DLD1 (cell line): Measurements from ENCODE around the gene DNAH10.

ENCODE experiments used
- in situ Hi-C: cut with HindIII; loops from 2 replicates; pipeline ENCODE4 v1.10.0; 2017; ENCODE audit warnings: low sequenced_read_pairs

DNAH10 gene

DNA sequence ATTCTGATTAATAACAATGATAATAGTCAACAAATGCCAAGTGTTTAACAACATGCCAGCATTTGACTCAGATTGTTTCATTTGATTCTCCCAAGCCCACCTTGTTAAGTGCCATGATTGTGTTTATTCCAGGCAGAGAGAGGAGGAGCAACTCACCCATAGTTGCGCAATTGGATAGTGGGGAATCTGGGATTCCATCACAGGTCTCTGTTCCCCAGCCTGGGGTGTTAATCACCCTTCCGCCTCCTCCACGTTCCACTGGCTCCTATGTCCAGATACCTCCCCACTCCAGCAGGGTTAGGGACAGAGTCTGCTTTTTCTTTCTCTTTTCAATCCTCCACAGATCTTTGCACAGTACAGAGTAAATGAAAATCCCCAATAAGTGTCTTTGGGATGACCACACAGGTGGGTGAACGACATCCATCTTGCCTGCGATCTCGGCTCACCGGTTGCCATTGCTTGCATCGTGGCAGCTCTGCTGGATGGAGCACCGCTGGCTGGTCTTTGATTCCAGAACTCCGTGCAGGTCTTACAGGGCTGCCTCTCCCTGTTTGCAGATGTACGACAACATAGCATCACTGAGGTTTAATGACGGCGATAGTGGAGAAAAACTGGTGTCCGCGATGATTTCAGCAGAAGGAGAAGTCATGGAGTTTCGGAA, 78.8 kb downstream of the DNAH10 start:
- in situ Hi-C loops, result no loop called here

DNA sequence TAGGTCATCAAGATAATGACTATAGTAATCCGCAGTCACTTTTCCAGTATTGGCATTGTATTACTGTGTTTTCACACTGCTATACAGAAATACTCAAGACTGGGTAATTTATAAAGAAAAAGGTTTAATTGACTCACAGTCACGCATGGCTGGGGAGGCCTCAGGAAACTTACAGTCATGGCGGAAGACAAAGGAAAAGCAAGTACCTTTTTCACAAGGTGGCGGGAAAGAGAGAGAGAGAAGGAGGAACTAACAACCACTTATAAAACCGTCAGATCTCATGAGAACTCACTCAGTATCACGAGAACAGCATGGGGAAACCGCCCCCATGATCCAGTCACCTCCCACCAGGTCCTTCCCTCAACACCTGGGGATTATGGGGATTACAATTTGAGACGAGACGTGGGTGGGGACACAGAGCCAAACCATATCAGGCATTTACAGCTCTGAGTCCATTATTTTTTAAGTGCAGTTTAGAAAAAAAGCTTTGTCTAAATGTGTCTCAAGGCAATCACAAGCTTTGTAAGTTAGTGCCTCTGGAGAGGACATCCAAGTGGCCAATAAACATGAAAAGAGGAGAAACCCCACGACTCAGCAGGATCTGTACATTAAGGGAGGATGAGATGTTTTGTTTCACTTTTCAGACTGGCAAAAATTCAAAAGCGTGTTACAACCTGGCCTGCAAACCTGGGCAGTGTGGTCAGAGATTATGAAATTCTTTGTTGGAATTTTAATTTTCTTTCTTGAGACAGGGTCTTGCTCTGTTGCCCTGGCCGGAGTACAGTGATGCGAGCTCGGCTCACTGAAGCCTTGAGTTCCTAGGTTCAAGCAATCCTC, 82.0 kb downstream of the DNAH10 start:
- in situ Hi-C loops, result no loop called here

DNA sequence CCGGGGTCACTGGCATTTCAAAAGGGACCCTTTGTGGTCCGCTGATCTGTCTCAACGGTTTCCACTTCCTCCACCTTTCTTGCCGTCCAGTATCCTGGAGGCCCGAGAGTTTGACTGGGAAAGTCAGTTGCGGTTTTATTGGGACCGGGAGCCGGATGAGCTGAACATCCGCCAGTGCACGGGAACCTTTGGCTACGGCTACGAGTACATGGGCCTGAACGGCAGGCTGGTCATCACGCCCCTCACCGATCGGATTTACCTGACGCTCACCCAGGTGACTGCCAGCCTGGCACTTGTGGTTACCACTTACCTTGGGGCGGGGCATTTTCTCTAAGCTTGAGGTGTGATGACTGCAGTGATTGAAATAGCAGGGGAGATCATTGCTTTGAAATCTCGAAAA, 83.8 kb downstream of the DNAH10 start:
- in situ Hi-C loops, result loop anchor here (5.0 kb wide), 1 partner anchor 56 kb away; no protein-coding TSS in a partner anchor

DNA sequence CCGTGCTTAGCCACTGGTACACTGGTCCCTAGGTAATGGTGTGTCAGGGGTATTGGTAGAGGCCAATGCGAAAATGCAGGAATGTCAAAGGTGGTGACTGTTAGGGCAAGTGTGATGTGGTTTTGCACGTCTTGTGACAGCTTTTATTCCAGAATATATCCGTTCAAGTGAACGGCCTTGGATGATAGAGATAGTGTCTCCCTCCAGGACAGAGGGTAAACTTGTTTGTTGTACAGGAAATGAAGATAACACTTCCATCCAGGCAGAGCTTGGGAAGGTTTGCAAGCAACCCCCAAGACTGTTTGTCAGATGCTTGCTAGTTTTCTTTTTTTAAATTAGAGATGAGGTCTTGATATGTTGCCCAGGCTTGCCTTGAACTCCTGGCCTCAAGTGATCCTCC, 84.2 kb downstream of the DNAH10 start:
- in situ Hi-C loops, result loop anchor here (5.0 kb wide), 1 partner anchor 56 kb away; no protein-coding TSS in a partner anchor

DNA sequence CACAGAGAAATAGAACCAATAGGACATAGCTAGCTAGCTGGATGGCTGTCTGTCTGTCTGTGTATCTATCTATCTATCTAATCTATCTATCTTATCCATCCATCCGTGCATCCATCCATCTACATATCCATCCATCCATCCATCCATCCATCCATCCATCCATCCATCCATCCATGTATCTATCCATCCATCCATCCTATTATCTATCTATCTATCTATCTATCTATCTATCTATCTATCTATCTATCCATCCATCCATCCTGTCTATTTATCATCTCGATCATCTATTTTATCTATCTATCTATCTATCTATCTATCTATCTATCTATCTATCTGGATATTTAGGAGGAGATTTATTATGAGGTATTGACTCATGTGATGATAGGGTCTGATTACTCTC, 84.9 kb downstream of the DNAH10 start:
- in situ Hi-C loops, result loop anchor here (5.0 kb wide), 1 partner anchor 55 kb away; no protein-coding TSS in a partner anchor

DNA sequence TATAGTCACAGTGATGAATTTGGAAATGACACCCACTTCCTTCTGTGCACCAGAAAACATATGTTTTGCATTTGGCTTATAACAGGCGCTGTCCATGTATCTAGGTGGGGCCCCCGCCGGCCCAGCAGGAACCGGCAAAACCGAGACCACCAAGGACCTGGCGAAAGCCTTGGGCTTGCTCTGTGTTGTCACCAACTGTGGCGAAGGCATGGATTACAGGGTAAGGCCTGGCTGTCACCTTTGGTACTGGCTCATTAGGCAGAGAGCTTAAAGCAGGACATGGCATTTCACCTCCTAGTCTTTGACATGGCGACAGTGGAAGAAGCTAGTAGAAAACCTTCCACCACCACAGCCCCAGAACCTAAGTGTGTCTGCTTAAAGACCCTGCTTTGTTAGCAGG, 85.8 kb downstream of the DNAH10 start:
- in situ Hi-C loops, result loop anchor here (5.0 kb wide), 1 partner anchor 54 kb away; no protein-coding TSS in a partner anchor

DNA sequence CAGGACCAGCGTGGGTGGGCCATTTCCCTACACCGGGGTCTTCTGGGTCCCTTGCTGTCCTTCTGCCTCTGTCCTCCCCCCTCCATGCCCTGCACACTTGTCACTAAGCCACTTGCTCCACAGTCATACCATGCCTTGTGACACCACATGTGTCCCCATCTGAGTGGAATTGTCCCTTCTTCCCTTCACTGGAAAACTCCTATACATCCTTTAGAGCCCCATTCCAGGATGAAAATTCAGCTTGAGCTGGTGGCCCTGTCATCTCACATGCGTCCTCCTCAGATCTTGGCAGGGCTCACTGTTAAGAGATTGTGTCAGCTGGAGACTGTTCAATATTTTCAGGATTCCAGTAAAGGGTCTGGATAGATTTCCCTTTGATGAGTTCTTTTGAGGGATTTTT, 87.4 kb downstream of the DNAH10 start:
- in situ Hi-C loops, result loop anchor here (5.0 kb wide), 1 partner anchor 53 kb away; no protein-coding TSS in a partner anchor

DNA sequence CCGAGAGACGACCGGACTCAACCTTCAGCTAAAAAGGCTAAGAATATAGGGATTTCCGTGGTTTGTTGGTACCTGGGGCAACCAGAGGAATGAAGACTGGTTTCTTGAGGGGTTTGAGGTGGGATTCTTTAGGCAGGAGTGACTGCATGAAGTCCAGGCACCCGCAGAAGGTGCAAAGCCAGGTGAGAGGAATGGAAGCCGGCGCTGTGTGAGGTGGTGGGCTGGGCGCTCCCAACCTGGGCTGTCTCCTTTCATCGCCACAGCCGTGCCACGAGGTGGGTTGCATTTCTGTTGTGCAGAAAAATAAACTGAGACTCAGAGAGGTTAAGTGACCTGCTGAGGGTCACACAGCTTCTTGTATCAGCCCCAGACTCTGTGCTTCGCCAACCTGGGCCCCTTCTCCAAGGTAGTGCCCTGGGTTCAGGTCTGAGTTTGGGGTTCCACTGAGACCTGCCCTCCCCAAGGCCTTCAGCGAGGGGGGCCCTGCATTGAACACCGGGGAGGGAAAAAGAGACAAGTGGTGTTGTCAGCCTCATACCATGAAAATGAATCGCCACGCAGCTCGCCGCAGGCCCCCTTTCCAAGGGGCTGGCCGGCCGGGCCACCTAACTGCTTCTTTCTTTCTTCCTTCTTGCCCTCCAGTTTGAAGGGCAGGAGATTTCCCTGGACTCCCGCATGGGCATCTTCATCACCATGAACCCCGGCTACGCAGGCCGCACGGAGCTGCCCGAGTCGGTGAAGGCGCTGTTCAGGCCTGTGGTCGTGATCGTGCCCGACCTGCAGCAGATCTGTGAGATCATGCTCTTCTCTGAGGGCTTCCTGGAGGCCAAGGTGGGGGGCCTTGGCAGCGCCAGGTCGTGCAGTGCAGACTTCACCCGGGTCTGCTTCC, 88.4 kb downstream of the DNAH10 start:
- in situ Hi-C loops, result no loop called here

DNA sequence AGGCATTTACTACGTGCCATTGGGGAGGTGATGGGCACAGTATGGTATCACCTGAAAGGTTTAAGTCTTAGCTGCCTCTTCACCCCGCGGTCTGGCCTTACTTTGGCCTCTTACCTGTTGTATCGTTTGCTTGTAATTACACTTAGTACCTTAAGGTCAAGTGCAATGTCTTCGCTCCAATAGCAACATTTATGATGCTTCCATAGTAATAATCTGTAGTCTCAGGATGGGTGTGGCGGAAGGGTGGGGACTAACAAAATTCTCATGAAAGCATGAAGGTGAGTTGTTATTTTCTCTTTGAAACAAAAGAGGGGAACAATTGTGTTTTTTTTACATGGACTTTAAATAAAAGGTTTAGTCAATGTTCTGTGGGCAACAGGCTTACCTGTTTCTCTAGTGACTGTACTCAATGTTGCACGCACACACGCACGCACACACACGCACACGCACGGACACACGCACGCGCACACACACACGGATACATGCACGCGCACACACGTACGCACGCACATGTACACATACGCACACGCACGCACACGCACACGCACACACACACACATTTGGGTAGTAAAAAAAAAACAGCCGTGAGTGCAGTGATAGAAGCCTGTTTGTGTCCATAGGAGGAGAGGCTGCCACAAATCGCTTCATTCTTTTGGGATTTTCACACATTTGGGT, 91.4 kb downstream of the DNAH10 start:
- in situ Hi-C loops, result no loop called here

DNA sequence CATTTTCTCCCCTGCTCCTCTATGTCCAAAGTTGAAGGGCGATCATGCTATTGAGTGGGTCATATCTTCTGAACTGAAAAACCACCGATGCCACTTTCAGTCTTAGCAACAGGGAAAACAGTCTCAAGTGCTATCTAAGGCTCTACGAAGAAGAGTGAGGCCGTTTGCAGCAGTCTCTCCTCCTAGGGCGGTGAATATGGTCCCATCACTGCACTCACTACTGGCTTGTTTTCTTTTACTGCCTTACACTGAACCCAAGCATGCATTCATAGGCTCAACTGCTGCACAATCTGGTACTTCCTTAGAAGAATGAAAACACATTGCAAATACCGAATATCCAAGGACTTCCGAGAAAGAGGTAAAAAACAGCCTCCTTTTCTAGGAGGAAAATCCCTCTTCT, 92.1 kb downstream of the DNAH10 start:
- in situ Hi-C loops, result no loop called here

DNA sequence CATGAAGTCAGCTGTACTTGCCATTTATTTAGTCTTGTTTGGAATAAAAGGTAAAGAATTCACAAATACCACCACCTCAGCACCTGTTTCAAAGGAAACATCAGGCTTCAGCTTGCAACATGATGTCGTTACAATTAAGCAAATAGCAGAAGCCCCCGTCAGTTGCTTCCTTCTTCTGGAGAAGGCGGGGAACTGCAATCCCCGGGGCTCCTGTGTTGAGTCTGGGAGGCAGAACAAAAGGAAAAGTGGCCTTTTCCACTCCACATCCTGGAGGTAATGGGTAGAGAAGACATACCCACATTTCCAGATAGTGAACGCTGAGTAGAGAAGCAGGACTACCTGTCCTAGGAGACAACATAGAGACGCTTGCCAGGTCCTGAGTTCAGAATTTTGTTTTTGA, 92.8 kb downstream of the DNAH10 start:
- in situ Hi-C loops, result no loop called here

DNA sequence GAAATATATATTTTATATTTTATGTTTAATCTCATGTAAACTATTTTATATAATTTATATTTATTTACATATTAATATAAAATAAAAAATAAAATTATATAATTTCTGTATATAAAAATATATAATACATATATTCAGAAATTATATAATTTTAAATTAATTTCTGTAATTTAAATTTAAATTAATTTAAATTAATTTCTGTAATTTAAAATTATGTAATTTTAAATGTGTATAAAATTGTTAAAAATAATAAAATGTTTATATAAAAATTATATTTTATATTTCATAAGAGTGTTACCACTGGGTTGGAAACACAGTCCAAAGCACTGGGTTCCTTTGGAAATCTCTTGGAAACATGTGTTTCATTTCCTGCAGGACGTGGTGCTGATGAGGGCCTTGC, 94.6 kb downstream of the DNAH10 start:
- in situ Hi-C loops, result no loop called here

DNA sequence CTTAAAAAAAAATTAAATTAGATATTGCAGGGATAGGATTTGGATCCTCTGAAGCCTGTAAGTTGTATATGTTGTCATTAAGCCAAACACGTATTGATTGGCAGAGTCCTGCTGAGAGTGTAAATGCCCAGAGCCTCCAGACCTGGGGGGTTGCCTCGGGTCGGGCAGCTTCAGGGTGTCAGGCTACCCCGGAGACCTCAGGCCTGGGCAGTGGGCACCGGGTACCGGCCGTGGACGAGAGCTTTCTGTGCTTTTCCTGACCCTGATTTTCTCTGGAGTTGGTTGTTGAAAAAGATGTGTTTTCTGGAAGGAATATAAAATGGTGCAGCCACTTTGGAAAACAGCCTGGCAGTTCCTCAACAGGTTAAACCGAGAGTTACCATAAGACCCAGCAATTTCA, 96.1 kb downstream of the DNAH10 start:
- in situ Hi-C loops, result no loop called here

DNA sequence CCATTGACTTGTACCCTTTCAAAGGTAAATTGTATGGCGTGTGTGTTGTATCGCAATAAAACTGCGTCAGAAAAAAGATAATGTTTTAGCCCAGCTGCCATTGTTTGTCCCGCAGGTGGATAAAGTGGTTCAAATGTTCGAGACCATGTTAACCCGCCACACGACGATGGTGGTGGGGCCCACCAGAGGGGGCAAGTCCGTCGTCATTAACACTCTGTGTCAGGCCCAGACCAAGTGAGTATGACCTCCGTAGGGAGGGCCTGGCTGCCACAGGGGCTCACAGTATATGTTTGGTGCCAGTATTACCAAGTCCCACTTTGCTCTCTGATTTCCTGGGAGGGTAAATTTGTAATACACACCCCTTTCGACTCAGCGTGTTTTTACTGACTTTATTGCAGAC, 96.9 kb downstream of the DNAH10 start:
- in situ Hi-C loops, result no loop called here

DNA sequence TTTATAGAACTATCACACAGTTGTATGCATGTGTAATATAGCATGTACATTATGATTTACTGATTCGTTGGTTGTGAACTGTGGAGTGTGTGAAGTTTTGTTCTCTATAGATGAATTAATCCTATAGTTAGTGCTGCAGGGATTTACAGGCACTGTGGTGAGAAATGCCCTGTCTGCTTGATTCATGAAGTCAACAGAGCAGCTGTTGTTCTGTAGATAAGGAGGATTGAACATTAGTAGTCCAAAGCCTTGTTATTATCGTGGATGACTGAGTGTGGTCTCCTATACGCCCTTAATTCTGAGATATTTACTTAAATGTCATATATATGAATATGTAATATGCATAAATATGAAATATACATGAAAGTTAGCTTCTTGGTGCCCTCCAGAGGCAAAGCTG, 98.3 kb downstream of the DNAH10 start:
- in situ Hi-C loops, result no loop called here

DNA sequence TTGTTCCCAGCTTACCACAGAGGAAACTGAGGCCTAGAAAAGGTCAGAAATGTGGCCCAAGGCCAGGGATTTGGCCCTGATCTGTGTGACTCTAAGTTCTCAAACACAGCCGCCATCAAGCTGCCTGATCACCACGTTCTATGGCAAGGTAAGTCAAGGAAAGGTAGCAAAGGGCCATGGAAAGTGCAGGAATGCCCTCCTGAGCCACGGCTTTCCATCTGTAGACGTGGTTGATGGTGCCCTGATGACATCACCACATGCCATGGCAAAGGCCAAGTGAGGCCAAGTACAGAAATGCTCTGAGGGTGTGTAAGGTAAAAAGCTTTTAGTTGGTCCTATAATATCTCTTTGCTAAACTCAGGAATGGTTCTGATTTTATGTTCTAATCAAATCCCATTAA, 99.3 kb downstream of the DNAH10 start:
- in situ Hi-C loops, result no loop called here

DNA sequence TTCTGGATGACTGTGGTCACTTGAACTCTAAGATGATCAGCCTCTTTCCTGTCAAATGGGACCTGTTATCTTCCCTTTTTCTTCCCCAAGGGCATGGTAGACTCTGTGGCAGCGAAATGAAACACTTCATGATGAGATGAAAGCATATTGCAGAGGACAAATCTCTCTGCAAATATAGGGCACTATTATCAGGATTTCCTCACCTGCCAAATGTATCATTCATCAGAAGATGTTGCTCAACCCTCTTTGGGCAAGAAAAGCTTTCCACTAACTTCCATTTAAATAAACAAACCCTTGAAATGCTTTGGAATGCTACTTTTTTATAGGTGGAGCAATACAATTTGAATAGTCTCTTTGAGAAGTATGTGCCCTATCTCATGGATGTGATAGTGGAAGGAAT, 105.0 kb downstream of the DNAH10 start:
- in situ Hi-C loops, result no loop called here

DNA sequence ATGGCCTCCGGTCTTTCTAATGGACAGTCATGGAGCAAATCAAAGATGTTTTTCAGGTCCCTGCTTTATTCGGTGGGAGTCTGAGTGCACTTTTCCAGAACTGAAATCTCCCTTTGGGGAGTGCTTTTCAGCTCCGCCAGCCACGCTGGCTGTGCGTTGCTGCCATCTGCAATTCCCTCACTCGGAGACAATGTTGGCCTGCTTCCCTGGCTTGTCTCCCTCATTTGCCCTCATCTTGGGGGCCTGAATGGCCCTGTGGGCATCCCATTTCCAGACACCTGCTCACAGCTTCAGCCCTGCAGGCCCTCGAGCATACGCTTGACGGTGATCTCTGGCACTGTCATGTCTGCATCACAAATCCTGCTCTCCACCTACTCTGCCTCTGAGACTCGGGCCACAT, 106.7 kb downstream of the DNAH10 start:
- in situ Hi-C loops, result no loop called here

DNA sequence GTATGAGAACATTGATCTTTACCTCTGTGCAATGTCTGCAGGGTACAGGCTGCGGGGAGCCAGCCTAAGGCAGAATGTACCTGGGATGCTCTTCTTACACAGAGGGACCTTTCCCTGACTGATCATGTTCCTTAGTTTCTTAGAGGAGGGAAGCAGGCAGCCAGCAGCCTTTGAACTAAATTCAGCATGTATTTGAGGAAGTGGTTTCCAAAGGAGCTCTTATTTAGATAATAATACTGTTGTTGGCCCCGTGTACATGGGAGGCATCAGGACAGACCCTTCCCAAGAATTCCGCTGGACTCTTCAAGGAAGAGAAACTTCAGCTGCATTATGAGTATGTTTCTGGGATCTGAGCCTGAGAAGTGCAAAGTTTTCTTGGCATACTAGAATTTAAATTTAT, 111.7 kb downstream of the DNAH10 start:
- in situ Hi-C loops, result no loop called here

DNA sequence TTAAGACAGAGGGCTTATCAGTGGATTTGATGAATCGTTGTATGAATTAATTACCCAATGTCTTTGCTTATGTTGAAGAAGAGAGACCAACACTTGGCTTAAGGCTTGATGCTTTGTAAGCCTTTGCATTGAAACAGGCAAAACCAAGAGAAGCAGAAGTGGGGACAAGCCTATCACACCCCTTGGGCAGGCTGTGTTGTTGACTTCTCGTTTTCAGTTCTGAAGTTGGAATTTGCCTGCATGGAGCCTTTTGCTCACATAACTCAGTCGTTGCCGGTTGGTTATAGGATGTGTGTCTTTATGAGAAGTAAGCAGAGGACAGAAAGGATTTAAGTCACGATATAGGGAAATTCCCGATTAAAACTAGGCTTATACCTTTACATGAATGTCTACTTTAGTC, 115.9 kb downstream of the DNAH10 start:
- in situ Hi-C loops, result no loop called here

DNA sequence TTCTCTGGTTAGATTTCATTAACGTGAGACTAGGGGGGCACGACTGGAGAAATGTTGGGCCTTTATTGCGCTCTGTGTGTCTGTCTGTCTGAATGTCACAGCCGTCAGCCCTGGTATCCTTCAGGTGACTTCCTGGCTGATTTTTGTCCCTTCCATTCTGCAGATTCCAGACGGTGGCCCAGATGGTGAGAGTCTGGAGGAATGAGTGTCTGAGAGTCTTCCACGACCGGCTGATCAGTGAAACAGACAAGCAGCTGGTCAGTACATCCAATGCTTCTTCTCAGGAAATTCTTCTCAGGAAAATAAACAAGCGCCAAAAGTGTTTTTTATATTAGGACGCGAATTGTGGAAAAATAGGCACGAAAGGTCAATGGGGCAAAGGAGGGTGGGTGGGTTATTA, 117.0 kb downstream of the DNAH10 start:
- in situ Hi-C loops, result no loop called here
